ENCODE data around the gene LIMS2.

DNA sequence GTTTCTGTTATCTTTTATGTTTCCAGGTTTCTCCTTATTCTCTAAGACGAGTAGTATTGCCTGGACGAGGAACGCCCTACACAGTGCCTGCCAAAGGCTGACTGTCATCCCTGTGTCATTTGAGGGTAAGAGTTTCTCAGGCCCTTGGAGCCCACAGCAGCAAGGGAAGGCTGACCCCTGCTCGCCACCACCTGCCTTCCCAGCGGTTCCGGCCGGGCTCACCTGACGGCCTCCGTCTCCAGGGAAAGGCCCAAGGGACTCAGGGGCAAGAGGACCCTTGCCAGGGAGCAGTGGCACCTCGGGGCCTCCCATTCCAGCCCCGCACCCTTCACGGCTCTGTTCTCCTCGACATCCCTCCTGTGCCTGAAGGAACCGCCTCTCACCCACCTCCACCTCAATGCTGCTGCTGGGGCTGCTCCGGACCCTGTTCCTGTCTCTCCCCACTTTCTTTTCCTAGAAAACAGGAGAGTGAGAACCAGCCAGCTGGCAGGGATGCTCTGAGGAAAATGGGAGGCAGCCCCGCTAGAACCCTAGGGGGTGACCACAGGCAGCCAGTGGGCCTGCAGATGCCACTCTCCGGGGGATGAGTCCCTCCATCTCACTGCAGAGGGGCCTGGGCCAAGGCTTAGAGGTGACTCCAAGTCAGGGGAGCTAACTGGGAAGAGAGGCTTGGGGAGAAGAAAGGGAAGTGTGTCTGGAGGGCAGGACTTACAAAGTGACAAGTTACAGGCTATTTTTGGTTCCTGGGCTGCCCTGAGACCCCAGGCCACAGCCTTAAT lies 1.9 kb downstream of the LIMS2 start:
- TF ChIP-seq, protein P1, sequence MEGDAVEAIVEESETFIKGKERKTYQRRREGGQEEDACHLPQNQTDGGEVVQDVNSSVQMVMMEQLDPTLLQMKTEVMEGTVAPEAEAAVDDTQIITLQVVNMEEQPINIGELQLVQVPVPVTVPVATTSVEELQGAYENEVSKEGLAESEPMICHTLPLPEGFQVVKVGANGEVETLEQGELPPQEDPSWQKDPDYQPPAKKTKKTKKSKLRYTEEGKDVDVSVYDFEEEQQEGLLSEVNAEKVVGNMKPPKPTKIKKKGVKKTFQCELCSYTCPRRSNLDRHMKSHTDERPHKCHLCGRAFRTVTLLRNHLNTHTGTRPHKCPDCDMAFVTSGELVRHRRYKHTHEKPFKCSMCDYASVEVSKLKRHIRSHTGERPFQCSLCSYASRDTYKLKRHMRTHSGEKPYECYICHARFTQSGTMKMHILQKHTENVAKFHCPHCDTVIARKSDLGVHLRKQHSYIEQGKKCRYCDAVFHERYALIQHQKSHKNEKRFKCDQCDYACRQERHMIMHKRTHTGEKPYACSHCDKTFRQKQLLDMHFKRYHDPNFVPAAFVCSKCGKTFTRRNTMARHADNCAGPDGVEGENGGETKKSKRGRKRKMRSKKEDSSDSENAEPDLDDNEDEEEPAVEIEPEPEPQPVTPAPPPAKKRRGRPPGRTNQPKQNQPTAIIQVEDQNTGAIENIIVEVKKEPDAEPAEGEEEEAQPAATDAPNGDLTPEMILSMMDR (conservative IDR thresholded peaks at IDR 0.05) = no peak
- no peak for TF ChIP-seq ZFX (IDR thresholded peaks at IDR 0.05)
